Ascending aorta (tissue), 2 donors: ENCODE measurements around the gene DPH5. TPM values are rescaled to one million over a fixed set of nuclear protein-coding genes. Genes with fewer than 3 reads are reported as not detected.

Experiments
- DNase-seq, 2 donors: peaks; one replicate each; pipeline ENCODE4 v3.0.0-alpha.2; 2019; ENCODE audit warnings: low spot score in 2 of 2
- H3K27ac ChIP-seq, 2 donors: fragments of 200-600 bp; sonication (generic); one replicate each; pipeline ENCODE4 v1.5.1; 2016 to 2017; ENCODE audit warnings: mild to moderate bottlenecking in 1 of 2
- H3K27me3 ChIP-seq: fragments of 200-600 bp; sonication (generic); one replicate; pipeline ENCODE4 v1.5.1; 2017
- H3K36me3 ChIP-seq, 2 donors: fragments of 200-600 bp; sonication (generic); one replicate each; pipeline ENCODE4 v1.5.1; 2016
- H3K4me1 ChIP-seq, 2 donors: fragments of 200-600 bp; sonication (generic); one replicate each; pipeline ENCODE4 v1.5.1; 2016 to 2017; ENCODE audit warnings: mild to moderate bottlenecking in 1 of 2
- H3K4me3 ChIP-seq, 2 donors: fragments of 200-600 bp; sonication (generic); one replicate each; pipeline ENCODE4 v1.5.1; 2016 to 2017; ENCODE audit warnings: mild to moderate bottlenecking in 1 of 2
- H3K9me3 ChIP-seq, 2 donors: fragments of 200-600 bp; sonication (generic); one replicate each; pipeline ENCODE4 v1.5.1; 2016
- CTCF ChIP-seq, 3 experiments: fragments of 200-600 bp in 2 of 3; fragments of 450-650 bp in 1 of 3; sonication (generic) in 2 of 3; IDR thresholded peaks; one replicate each; pipeline ENCODE4 v1.5.1; 2016 to 2019; ENCODE audit warnings: antibody characterized with exemption in 3 of 3, mild to moderate bottlenecking in 1 of 3, moderate library complexity in 1 of 3
- intact Hi-C: fragments of 100-400 bp; cut with DNase I; formaldehyde crosslinking; loops from one replicate; pipeline ENCODE4 v1.15.1; 2023
- total RNA-seq: library from RNA; depleted of rRNA; stranded (reverse); fragments of >200 nt; gene quantifications from one replicate; pipeline ENCODE4 v1.1.0, GENCODE V29; 2016

DPH5 gene
- total RNA-seq, 1 donor from 2014 or later, result 1.1 TPM

- no peaks in the 10 kb centered on the region for H3K4me1 ChIP-seq
- H3K9me3 ChIP-seq, result no peaks in the 10 kb centered on the region
- DNase-seq, result no peak
- H3K27me3 ChIP-seq, result no peaks in the 10 kb centered on the region
- H3K27ac ChIP-seq, result no peak overlapping the region
- no peak overlapping the region for H3K4me3 ChIP-seq
- H3K36me3 ChIP-seq, result peaks cover 22% of the 10 kb centered on the region in 2 donors
- no peak for TF ChIP-seq CTCF (IDR thresholded peaks at IDR 0.05)
- intact Hi-C loops, result no loop called here
These were observed 56.3 kb downstream of the DPH5 start for GRCh38 chr1:100969327-100969726.

GRCh38 chr1:100968621-100969020, 57.0 kb downstream of the DPH5 start:
- DNase-seq, result no peak
- H3K9me3 ChIP-seq, result no peaks in the 10 kb centered on the region
- TF ChIP-seq CTCF (IDR thresholded peaks at IDR 0.05), result no peak
- H3K4me1 ChIP-seq, result no peaks in the 10 kb centered on the region
- intact Hi-C loops, result no loop called here
- no peaks in the 10 kb centered on the region for H3K27me3 ChIP-seq
- H3K4me3 ChIP-seq, result no peak overlapping the region
- H3K27ac ChIP-seq, result no peak overlapping the region
- peaks cover 22% of the 10 kb centered on the region in 2 donors for H3K36me3 ChIP-seq

GRCh38 chr1:100960098-100960497, 65.5 kb downstream of the DPH5 start:
- Histone ChIP-seq H3K9me3 (no peaks in the 10 kb centered on the region), H3K4me3 (no peak overlapping the region), H3K27me3 (no peaks in the 10 kb centered on the region), H3K27ac (no peak overlapping the region), H3K36me3 (peaks cover 0 to 6% of the 10 kb centered on the region in 2 donors), H3K4me1 (no peaks in the 10 kb centered on the region)
- TF ChIP-seq CTCF (IDR thresholded peaks at IDR 0.05), result no peak
- intact Hi-C loops, result no loop called here
- no peak for DNase-seq

GRCh38 chr1:100959502-100960060, 66.0 kb downstream of the DPH5 start:
- H3K9me3 ChIP-seq, result no peaks in the 10 kb centered on the region
- no peak for TF ChIP-seq CTCF (IDR thresholded peaks at IDR 0.05)
- no peak for DNase-seq
- peaks cover 0 to 2% of the 10 kb centered on the region in 2 donors for H3K36me3 ChIP-seq
- H3K4me1 ChIP-seq, result no peaks in the 10 kb centered on the region
- H3K27ac ChIP-seq, result no peak overlapping the region
- no peak overlapping the region for H3K4me3 ChIP-seq
- no peaks in the 10 kb centered on the region for H3K27me3 ChIP-seq
- intact Hi-C loops, result no loop called here

GRCh38 chr1:100955322-100955721, 70.3 kb downstream of the DPH5 start:
- Histone ChIP-seq H3K9me3 (no peaks in the 10 kb centered on the region), H3K27me3 (no peaks in the 10 kb centered on the region), H3K36me3 (peaks cover 0 to 6% of the 10 kb centered on the region in 2 donors), H3K27ac (no peak overlapping the region), H3K4me3 (no peak overlapping the region), H3K4me1 (no peaks in the 10 kb centered on the region)
- intact Hi-C loops, result no loop called here
- TF ChIP-seq CTCF (IDR thresholded peaks at IDR 0.05), result no peak
- DNase-seq, result no peak
